ENCODE data around the gene CLCN7.

CLCN7 gene

DNA sequence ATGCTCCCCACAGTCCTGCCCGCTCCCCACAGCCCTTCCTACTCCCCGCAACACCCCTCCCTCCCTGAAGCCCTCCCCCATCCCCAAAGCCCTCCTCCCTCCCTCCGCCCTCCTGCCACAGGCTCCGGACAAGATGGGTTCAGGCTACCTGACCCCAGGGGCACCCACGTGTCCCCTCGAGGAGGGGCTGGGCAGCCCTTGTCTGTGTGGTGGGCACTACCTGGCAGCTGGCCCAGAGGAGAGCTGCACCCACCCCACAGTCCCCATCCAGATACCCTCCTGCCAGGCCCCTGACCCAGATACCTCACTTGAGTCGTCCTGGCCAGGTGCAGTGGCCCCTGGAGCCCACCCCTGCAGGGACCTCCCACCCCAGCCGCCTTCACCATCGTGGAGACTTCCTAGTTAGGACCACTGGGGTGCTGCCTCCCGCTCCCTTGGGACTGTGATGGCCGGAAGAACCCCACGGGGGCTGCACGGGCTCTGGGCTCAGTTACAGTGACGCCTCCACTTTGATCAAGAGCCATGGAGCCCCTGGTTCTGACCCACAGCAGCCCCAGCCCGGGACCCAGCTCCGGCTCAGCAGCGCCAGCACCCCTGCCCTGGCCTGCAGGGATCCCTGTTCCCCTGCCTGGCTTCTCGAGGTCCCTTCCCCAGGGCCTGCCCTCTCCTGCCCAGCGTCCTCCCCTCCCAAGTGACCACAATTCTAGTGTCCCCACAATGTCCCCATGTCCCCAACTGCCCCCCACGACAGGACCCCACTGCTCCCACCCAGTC lies 43.1 kb downstream of the CLCN7 start:
- DNase-seq (ENCODE audit: low read depth in 3 of 3, low spot score in 1 of 3), result no peak

GRCh38 chr16:1430759-1431496 lies 43.9 kb downstream of the CLCN7 start, which contains the start of gene PERCC1:
PERCC1 (plus strand) TSS chr16:1431078; CDS start chr16:1432594, 1,516 bp downstream.
- DNase-seq (ENCODE audit: low read depth in 3 of 3, low spot score in 1 of 3), result no peak

DNA sequence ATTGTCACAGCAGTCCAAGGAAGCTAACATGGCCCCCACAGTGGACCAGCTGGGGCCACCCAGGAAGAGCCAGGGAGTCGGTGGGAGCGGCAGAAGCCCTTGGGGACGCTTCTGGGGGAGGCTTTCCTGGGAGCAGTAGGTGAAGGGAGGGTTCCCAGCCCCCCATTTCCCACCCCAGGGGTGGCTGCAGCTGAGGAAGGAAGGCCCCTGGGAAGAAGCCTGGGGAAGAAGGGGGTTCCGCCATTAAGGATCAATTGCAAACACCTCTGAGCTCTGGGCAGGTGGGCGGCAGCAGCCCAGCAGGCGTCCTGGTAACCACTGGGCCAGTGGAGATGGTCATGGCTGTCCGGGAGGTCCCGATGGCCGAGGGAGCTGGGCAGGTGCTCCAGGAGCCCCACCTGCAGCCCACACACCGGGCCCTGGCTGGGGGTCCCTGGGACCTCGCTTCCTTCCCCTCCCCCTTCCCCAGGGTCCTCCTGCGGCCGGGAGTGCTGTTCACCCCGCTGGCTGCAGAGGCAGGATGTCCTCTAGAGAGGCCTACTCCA lies 44.5 kb downstream of the CLCN7 start:
- no peak for DNase-seq (ENCODE audit: low read depth in 3 of 3, low spot score in 1 of 3)

DNA sequence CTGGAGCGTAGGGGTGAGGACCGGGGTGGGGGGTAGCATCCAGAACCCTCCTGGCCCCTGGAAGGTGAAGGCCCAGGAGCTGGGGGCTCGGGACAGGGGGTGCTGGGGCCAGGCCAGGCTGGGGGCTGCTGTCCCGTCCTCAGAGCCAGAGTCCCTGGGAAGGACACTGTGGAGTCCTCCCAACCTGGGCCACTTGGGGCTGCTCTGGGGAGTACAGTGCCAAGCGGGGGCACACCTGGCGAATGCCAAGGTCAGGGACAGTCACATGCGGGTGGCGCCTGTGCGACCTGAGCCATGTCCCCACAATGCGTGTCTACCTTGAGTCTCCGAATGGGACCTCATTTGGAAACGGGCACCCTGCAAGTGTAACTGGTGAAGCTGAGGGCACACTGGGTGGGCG lies 45.2 kb downstream of the CLCN7 start:
- DNase-seq (ENCODE audit: low read depth in 3 of 3, low spot score in 1 of 3), result no peak

GRCh38 chr16:1429012-1429411 lies 45.8 kb downstream of the CLCN7 start:
- no peak for DNase-seq (ENCODE audit: low read depth in 3 of 3, low spot score in 1 of 3)

- DNase-seq (ENCODE audit: low read depth in 3 of 3, low spot score in 1 of 3), result peak in 1 of 3 donors; percentile 16
These were observed 46.3 kb downstream of the CLCN7 start for GRCh38 chr16:1428511-1428910.

DNA sequence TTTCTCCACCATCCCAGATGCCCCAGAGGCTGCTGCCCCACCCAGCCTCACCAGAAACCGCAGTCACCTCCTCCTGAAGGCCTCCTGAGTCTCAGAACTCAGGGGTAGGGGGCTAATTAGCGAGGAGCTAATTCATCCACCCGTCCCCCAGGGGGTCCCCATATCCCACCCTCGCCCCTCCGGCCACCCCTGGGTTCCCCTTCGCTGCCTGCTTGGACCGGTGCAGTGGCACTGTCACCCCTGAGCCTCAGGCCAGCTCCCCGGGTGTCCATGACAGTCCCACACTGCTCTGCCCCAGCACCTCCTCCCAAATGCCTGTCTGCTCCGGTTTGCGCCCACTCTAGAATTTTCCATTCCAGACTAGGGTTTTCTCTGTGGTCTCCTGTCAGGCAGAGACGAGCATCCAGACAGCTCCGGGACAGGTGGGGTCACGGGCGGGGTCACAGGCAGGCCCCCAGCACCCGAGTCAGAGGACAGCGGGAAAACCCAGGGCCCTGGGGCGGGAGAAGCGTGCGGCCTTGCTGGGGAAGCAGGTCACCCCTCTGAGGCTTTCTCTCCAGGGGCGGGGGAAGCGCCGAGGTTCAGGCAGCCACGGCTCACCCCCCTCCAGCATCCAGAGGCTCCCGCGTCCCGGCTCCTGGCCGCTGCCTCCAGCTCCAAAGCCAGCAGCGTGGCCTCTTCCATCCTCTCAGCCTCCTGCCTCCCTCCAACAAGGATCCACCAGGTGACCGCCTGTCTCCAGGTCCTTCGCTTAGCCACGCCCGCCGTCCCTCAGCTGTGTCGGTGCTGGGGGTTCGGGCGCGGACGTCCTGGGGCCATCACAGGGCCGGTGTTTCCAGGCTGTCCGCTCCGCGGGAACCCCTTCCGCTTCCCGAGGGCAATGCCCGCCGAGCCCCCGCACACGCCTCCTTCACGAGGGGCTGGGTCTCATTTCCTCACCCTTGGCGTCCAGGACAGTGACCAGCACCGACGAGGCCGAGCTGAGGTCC lies 47.1 kb downstream of the CLCN7 start:
- DNase-seq (ENCODE audit: low read depth in 3 of 3, low spot score in 1 of 3), result no peak

DNA sequence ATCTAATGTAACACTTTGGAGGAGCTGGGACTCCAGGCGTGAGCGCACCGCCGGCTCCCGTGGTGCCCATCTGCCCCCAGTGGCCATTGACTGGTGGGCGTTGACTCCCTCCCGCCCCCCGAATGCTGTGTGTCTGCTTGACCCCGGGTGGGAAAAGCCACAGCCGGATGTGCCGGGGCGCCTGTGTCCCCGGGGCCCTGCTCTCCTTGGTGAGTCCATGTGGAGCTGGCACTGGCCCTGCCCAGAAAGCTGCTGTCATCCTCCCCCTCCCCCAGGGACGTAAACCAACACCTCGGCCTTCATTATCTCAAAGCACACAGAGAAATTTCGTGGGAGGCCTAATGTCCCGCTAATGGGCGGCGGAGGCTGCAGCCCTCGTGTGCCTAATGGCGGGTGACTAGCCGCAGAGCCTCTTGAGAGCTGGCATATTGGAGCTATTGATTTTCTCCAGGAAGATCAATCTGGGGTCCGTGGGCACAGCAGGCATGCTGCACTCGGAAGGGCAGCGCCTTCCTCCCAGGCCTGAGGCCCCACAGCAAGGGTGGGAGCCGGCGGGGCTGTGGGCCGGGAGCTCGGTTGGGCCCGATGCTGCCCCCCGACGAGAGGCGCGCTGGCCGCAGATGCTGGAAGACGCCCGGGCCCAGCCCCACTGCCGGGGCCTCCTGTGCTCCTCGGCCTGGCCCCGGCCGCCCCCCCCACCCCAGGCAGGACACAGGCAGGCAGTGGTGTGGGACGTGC lies 47.9 kb downstream of the CLCN7 start:
- no peak for DNase-seq (ENCODE audit: low read depth in 3 of 3, low spot score in 1 of 3)

DNA sequence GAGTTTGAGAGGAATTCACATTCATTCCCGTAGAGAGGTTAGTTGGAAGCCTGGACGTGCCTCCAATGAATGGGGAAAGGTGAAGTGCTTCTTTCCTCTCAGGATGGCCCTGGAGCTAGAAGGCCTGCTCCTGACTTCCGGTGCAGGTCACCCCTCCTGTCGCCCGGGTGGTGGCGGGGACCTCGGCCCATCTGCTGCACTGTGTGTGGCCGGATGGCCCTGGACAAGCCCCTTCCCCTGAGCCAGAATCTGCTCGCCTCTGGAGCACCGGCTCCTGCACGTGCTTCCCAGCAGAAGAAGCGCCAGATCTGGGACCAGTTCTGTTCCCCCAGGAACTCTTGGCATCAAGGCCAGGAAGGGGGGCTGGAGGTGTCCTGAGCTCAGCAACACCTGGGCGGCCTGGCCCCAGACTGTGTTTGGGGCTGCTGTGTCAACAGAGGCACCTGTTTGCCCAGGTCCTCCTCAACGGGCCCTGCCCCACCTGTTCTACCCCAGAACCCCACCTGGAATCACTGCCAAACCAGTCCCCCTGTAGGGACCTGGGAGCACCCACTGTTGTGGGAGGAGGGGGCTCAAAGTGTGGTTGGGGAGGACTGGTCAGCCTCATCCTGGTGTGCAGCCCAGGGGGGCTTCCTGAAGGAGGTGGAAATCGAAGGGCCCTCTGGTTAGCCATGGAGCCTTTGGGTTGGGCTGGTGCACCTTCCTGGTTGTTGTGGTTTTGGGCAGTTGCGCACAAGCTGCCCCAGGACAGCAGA lies 49.0 kb downstream of the CLCN7 start:
- no peak for DNase-seq (ENCODE audit: low read depth in 3 of 3, low spot score in 1 of 3)

DNA sequence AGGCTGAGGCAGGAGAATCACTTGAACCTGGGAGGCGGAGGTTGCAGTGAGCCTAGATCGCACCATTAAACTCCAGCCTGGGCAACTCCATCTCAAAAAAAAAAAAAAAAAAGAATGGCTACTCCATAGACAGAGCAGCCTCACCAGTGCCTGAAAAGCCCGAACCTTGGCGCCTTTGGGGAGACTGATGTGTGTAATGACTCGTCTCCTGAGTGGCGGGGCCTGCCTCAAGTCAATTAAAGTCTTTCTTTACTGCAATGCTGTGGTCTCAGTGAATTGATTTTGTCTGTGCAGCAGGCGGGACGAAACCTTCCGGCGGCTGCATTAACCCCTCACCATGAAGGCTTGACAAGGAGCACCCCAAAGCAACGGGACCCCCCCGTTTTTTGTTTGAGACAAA lies 50.8 kb downstream of the CLCN7 start:
- no peak for DNase-seq (ENCODE audit: low read depth in 3 of 3, low spot score in 1 of 3)

GRCh38 chr16:1422076-1422475 lies 52.8 kb downstream of the CLCN7 start:
- no peak for DNase-seq (ENCODE audit: low read depth in 3 of 3, low spot score in 1 of 3)

DNA sequence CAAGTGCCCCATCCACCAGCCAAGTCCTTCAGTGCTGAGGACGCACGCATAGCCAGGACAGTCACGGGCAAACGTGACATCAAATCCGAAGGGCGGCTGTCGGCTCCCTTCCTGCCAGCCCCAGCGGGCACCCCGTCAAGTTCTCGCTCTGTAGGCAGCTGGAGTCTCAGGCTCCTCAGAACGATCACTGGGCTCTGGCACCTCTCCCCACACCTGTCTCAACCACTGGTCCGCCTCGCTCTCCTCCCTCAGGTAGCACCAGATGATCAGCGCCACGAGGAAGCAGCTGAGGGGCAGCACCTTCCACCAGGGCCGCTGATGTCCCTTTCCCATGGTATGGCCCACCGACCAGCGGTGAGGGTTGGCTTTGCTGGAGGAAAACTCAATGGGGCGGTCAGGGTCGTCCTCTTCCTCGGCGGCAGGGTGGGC lies 54.7 kb downstream of the CLCN7 start:
- peak in 1 of 3 donors; percentile 8 for DNase-seq (ENCODE audit: low read depth in 3 of 3, low spot score in 1 of 3)

GRCh38 chr16:1416521-1416941 lies 58.3 kb downstream of the CLCN7 start:
- DNase-seq (ENCODE audit: low read depth in 3 of 3, low spot score in 1 of 3), result no peak

DNA sequence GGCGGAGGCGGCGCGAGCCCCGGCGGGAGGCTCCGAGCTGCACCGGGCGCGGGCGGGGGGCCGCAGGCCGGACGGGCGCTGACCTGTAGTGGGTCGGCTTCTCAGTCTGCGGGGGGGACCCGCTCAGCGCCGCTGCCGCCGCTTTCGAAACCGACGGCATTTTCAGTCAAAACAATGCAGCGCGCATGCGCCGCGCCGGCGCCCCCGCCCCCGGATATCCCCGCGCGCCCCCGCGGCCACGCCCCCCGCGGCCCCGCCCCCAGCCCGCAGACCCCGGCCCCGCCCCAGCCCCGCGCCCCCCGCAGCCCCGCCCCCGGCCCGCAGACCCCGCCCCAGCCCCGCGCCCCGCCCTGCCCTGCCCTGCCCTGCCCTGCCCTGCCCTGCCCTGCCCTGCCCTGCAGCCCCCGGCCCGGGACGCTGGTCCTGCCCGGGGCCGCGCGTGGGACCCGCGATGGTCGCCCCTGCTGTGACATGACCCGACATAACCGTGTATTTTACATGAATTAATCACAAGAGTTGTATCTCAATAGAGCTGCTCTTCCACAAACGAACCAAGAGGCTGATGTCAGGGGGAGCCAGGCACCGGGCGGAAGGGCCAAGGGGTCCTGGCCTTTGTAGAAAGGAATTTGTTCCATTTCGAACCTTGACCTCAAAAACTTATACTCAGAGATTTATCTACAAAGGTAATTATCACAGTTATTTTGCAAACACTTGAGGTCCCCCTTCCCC lies 60.1 kb downstream of the CLCN7 start, which contains the start of gene UNKL:
Gene UNKL (minus strand): TSS at position 173 of the 729 bp plus-strand sequence. CDS start 13 bp downstream, at position 160.
- peak; percentile 60 to 76 (median 75) for DNase-seq (ENCODE audit: low read depth in 3 of 3, low spot score in 1 of 3)

GRCh38 chr16:1413684-1414531 lies 60.9 kb downstream of the CLCN7 start:
- peak; percentile 16 to 55 (median 33) for DNase-seq (ENCODE audit: low read depth in 3 of 3, low spot score in 1 of 3)

GRCh38 chr16:1412847-1413246 lies 62.0 kb downstream of the CLCN7 start:
- DNase-seq (ENCODE audit: low read depth in 3 of 3, low spot score in 1 of 3), result no peak

DNA sequence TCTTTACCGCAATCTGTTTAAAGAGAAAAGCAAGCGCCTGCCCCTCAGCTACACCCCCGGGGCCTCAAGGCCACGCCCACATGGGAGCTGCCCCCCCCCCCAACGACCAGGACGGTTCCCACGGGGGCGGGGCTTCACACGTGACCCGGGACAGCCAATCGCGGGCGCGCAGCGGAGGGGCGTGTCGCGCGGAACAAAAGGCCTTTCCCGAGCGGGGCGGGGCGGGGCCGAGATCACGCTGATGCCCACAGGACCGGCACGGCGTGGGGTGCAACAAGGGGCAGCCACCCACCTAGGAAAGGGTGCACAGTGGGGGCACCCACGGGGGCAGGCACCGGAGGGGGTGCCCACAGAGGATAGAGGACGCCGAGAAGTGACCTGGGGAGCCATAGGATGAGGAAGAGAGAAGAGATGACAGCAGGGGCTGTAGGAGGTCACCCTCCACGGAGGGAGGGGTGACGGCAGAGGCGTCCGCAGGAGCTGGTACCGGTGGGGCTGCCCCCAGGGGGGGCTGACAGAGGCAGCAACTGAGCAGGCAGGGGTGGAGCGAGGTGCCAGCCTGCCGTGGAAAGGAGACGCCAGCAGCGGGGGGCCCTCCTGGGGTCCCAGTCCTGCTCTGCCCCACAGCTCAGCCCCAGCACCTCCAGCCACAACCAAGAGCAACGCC lies 66.5 kb downstream of the CLCN7 start:
- peak; percentile 92 to 97 (median 93) for DNase-seq (ENCODE audit: low read depth in 3 of 3, low spot score in 1 of 3)
